ENCODE measurements around the gene DCXR. TPM values are rescaled to one million over a fixed set of nuclear protein-coding genes. Genes with fewer than 3 reads are reported as not detected.

DCXR gene
- total and polyA plus RNA-seq, 2 of the 13 experiments (the other 11 are each of a cell fraction or from before 2014, with no cell fraction given): 287 to 311 TPM

GRCh38 chr17:81999587-81999975 is 37.9 kb downstream of the DCXR start (continued):
- no peak for TF ChIP-seq E2F2 (CRISPR knock-in tag; IDR thresholded peaks at IDR 0.05; ENCODE audit: borderline replicate concordance)
- TF ChIP-seq, protein P1, sequence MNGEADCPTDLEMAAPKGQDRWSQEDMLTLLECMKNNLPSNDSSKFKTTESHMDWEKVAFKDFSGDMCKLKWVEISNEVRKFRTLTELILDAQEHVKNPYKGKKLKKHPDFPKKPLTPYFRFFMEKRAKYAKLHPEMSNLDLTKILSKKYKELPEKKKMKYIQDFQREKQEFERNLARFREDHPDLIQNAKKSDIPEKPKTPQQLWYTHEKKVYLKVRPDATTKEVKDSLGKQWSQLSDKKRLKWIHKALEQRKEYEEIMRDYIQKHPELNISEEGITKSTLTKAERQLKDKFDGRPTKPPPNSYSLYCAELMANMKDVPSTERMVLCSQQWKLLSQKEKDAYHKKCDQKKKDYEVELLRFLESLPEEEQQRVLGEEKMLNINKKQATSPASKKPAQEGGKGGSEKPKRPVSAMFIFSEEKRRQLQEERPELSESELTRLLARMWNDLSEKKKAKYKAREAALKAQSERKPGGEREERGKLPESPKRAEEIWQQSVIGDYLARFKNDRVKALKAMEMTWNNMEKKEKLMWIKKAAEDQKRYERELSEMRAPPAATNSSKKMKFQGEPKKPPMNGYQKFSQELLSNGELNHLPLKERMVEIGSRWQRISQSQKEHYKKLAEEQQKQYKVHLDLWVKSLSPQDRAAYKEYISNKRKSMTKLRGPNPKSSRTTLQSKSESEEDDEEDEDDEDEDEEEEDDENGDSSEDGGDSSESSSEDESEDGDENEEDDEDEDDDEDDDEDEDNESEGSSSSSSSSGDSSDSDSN (CRISPR knock-in tag; IDR thresholded peaks at IDR 0.05): no peak
- no peak for TF ChIP-seq CAMTA2 (CRISPR knock-in tag; IDR thresholded peaks at IDR 0.05; ENCODE audit: borderline replicate concordance)
- no peak for TF ChIP-seq PRPF4 (IDR thresholded peaks at IDR 0.05; ENCODE audit: low read depth, low read length, poor library complexity, severe bottlenecking)
- no peak for TF ChIP-seq ZBTB39 (CRISPR knock-in tag; IDR thresholded peaks at IDR 0.05)
- no peak; the same call in 1 of the 2 replicates for TF ChIP-seq ZNF598 (CRISPR knock-in tag; IDR thresholded peaks at IDR 0.05; ENCODE audit: borderline replicate concordance)
- TF ChIP-seq MATR3 (CRISPR knock-in tag; IDR thresholded peaks at IDR 0.05): no peak
- no peak for TF ChIP-seq SP5 (CRISPR knock-in tag; IDR thresholded peaks at IDR 0.05; ENCODE audit: borderline replicate concordance, low read depth)
- 0 out of 2 replicates have a peak, but pooled peaks have one; percentile 26 for TF ChIP-seq SRY (CRISPR knock-in tag; IDR thresholded peaks at IDR 0.05)
- TF ChIP-seq ZNF883 (CRISPR knock-in tag; IDR thresholded peaks at IDR 0.05; ENCODE audit: not compliant biosample characterization): no peak
- TF ChIP-seq, protein P2, sequence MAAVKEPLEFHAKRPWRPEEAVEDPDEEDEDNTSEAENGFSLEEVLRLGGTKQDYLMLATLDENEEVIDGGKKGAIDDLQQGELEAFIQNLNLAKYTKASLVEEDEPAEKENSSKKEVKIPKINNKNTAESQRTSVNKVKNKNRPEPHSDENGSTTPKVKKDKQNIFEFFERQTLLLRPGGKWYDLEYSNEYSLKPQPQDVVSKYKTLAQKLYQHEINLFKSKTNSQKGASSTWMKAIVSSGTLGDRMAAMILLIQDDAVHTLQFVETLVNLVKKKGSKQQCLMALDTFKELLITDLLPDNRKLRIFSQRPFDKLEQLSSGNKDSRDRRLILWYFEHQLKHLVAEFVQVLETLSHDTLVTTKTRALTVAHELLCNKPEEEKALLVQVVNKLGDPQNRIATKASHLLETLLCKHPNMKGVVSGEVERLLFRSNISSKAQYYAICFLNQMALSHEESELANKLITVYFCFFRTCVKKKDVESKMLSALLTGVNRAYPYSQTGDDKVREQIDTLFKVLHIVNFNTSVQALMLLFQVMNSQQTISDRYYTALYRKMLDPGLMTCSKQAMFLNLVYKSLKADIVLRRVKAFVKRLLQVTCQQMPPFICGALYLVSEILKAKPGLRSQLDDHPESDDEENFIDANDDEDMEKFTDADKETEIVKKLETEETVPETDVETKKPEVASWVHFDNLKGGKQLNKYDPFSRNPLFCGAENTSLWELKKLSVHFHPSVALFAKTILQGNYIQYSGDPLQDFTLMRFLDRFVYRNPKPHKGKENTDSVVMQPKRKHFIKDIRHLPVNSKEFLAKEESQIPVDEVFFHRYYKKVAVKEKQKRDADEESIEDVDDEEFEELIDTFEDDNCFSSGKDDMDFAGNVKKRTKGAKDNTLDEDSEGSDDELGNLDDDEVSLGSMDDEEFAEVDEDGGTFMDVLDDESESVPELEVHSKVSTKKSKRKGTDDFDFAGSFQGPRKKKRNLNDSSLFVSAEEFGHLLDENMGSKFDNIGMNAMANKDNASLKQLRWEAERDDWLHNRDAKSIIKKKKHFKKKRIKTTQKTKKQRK (IDR thresholded peaks at IDR 0.05; ENCODE audit: low read length): no peak
- TF ChIP-seq ZSCAN20 (CRISPR knock-in tag; IDR thresholded peaks at IDR 0.05; ENCODE audit: borderline replicate concordance): no peak
- TF ChIP-seq HNRNPK (IDR thresholded peaks at IDR 0.05; ENCODE audit: low read depth, low read length, poor library complexity, severe bottlenecking): no peak
- peak; percentile 64 for TF ChIP-seq POLR2AphosphoS5 (IDR thresholded peaks at IDR 0.05; ENCODE audit: low read depth, low read length)
- no peak for TF ChIP-seq ZNF367 (CRISPR knock-in tag; IDR thresholded peaks at IDR 0.05; ENCODE audit: borderline replicate concordance)
- TF ChIP-seq ARID4A (CRISPR knock-in tag; IDR thresholded peaks at IDR 0.05; ENCODE audit: borderline replicate concordance): no peak
